Measurements from ENCODE around the gene TRAF3IP1. TPM values are rescaled to one million over a fixed set of nuclear protein-coding genes. Genes with fewer than 3 reads are reported as not detected.

TRAF3IP1 gene
- total and polyA plus RNA-seq, 2 donors (not counting 1 experiment from before 2014, with no cell fraction given) = 1.4 to 15.5 TPM

- intact Hi-C loops (cut with micrococcal nuclease) = no loop called here
- CTCF ChIA-PET = no interaction called here
These were observed 26.2 kb downstream of the TRAF3IP1 start for GRCh38 chr2:238346544-238346943.

More at GRCh38 chr2:238346544-238346943, 26.2 kb downstream of the TRAF3IP1 start:
- POLR2A ChIA-PET = interaction anchor here (0.6 kb wide), 1 partner anchor 115 kb away, joined by 5 read pairs; no protein-coding TSS in a partner anchor
- no peak for TF ChIP-seq EZH2 (IDR thresholded peaks at IDR 0.05; ENCODE audit: borderline replicate concordance, insufficient read depth, low read depth, low read length, poor library complexity, severe bottlenecking)
- TF ChIP-seq CTCF (IDR thresholded peaks at IDR 0.05) = no peak
- H2AFZ ChIP-seq (ENCODE audit: insufficient read depth, low read depth, low read length, poor library complexity, severe bottlenecking) = no peak overlapping the region
- no peak overlapping the region for H3K9ac ChIP-seq (ENCODE audit: low read length)
- no peak overlapping the region for H3K27ac ChIP-seq (ENCODE audit: low read length in 2 of 2)
- H3K27me3 ChIP-seq (replicated peaks in 1 of 4; ENCODE audit: control extremely low read depth in 1 of 4, control insufficient read depth in 3 of 4, insufficient read depth in 4 of 4, low read length in 3 of 4) = no peaks in the 10 kb centered on the region
- H3K9me3 ChIP-seq (ENCODE audit: control extremely low read depth in 1 of 3, control insufficient read depth in 2 of 3, insufficient read depth in 1 of 3, low read length in 2 of 3) = no peaks in the 10 kb centered on the region
- Mint-ChIP-seq H3K27ac (peak overlapping the region; percentile 33), H3K4me1 (peaks cover 11% of the 10 kb centered on the region), H3K9me3 (ENCODE audit: insufficient read depth) (no peaks in the 10 kb centered on the region), H3K4me3 (no peak overlapping the region), H3K27me3 (no peaks in the 10 kb centered on the region)
- H3K4me1 ChIP-seq (ENCODE audit: control insufficient read depth in 2 of 2, insufficient read depth in 2 of 2, low read length in 2 of 2) = peaks cover 0 to 12% of the 10 kb centered on the region in 2 donors
- H3K4me2 ChIP-seq (replicated peaks; ENCODE audit: low read depth, low read length, poor library complexity, severe bottlenecking) = no peak overlapping the region
- ATAC-seq (ENCODE audit: low read depth) (peak; percentile 45), DNase-seq (peak; percentile 39)
- no peaks in the 10 kb centered on the region for H4K20me1 ChIP-seq (ENCODE audit: control insufficient read depth, insufficient read depth, low read length, poor library complexity, severe bottlenecking)
- no peak overlapping the region for H3K4me3 ChIP-seq (ENCODE audit: control extremely low read depth in 1 of 5, extremely low read depth in 1 of 5, insufficient read depth in 1 of 5, low read depth in 2 of 5, low read length in 4 of 5)
- 43% methylated on average over 11 of the region's 12 CpGs for WGBS (ENCODE audit: insufficient coverage)
- H3K79me2 ChIP-seq (ENCODE audit: control insufficient read depth, insufficient read depth, low read length) = no peaks in the 10 kb centered on the region
- peaks cover 0 to 4% of the 10 kb centered on the region in 2 experiments for H3K36me3 ChIP-seq (replicated peaks in 1 of 2; ENCODE audit: control extremely low read depth in 1 of 2, control insufficient read depth in 1 of 2, extremely low read depth in 1 of 2, insufficient read depth in 2 of 2, low read length in 1 of 2)

Measured in B cell (primary cell).